Spinal cord (tissue), 10 donors: ENCODE data around the gene ZNF609. TPM values are rescaled to one million over a fixed set of nuclear protein-coding genes. Genes with fewer than 3 reads are reported as not detected.

ENCODE experiments used
- DNase-seq, 6 donors: peaks; one replicate each; pipeline versions ENCODE4 v3.0.0 to v3.0.0-alpha.2; 2013 to 2015; ENCODE audit warnings: low spot score in 6 of 6, low read depth in 4 of 6
- H3K27ac ChIP-seq: one replicate; pipeline ENCODE4 v1.5.1; 2013; ENCODE audit warnings: low read depth, low read length, control low read depth
- H3K27me3 ChIP-seq: one replicate; pipeline ENCODE4 v1.6.1; 2013; ENCODE audit warnings: low read length; ENCODE audit not compliant: control insufficient read depth, insufficient read depth
- H3K36me3 ChIP-seq: one replicate; pipeline ENCODE4 v1.6.1; 2013; ENCODE audit warnings: low read length; ENCODE audit not compliant: control insufficient read depth, insufficient read depth
- H3K4me1 ChIP-seq: one replicate; pipeline ENCODE4 v1.6.1; 2013; ENCODE audit warnings: low read length; ENCODE audit not compliant: control insufficient read depth, insufficient read depth
- H3K4me3 ChIP-seq: one replicate; pipeline ENCODE4 v1.5.1; 2013; ENCODE audit warnings: low read depth, low read length, control low read depth
- H3K9me3 ChIP-seq: one replicate; pipeline ENCODE4 v1.6.1; 2013; ENCODE audit warnings: low read length; ENCODE audit not compliant: control insufficient read depth, insufficient read depth
- WGBS: methylation state at CpG from one replicate; pipeline ENCODE4 v1.1.5; 2013; ENCODE audit warnings: missing lambda C conversion rate; ENCODE audit not compliant: insufficient coverage; 5-methylcytosine and 5-hydroxymethylcytosine counted together
- polyA plus RNA-seq, 2 donors: library from polyadenylated mRNA; unstranded; fragments of 120-200 nt; gene quantifications; one replicate each; pipeline ENCODE4 v1.2.1, GENCODE V29; 2013; ENCODE audit not compliant: insufficient read length in 2 of 2
- total RNA-seq, 2 donors: library from RNA; depleted of rRNA in 1 of 2; stranded (reverse); fragments of 120-200 nt in 1 of 2; fragments of >200 nt in 1 of 2; gene quantifications; one replicate each; pipeline versions ENCODE4 v1.2.3 to v1.2.4, GENCODE V29; 2013 to 2014
- donor health status: healthy.

The ZNF609 gene
- total and polyA plus RNA-seq, 4 donors = 20.9 to 34.5 (median 30.6) TPM

GRCh38 chr15:64610257-64610919 is 150.0 kb downstream of the ZNF609 start:
- H3K4me3 ChIP-seq = no peak overlapping the region
- no peaks in the 10 kb centered on the region for H3K4me1 ChIP-seq
- no peaks in the 10 kb centered on the region for H3K27me3 ChIP-seq
- no peak for DNase-seq
- H3K36me3 ChIP-seq = no peaks in the 10 kb centered on the region
- no peaks in the 10 kb centered on the region for H3K9me3 ChIP-seq
- no peak overlapping the region for H3K27ac ChIP-seq
- WGBS = 94% methylated on average over 2 of the region's 7 CpGs

- no peak for DNase-seq
- no peak overlapping the region for H3K27ac ChIP-seq
Observed at GRCh38 chr15:64611085-64611725, 150.8 kb downstream of the ZNF609 start.

GRCh38 chr15:64614519-64614918 is 154.1 kb downstream of the ZNF609 start:
- Histone ChIP-seq H3K36me3 (peaks cover 2% of the 10 kb centered on the region), H3K27ac (no peak overlapping the region), H3K4me1 (peaks cover 12% of the 10 kb centered on the region), H3K9me3 (no peaks in the 10 kb centered on the region), H3K27me3 (no peaks in the 10 kb centered on the region), H3K4me3 (no peak overlapping the region)
- WGBS = 94% methylated on average over 2 of the region's 5 CpGs
- no peak for DNase-seq

More at GRCh38 chr15:64611085-64611725, 150.8 kb downstream of the ZNF609 start:
- no peaks in the 10 kb centered on the region for H3K27me3 ChIP-seq
- H3K4me3 ChIP-seq = no peak overlapping the region
- H3K4me1 ChIP-seq = no peaks in the 10 kb centered on the region
- no peaks in the 10 kb centered on the region for H3K9me3 ChIP-seq
- H3K36me3 ChIP-seq = no peaks in the 10 kb centered on the region

- H3K4me1 ChIP-seq = peaks cover 12% of the 10 kb centered on the region
- no CpG with 5 or more reads among the region's 1 CpG for WGBS
- no peak overlapping the region for H3K4me3 ChIP-seq
- no peaks in the 10 kb centered on the region for H3K27me3 ChIP-seq
- DNase-seq = no peak
- H3K36me3 ChIP-seq = peaks cover 2% of the 10 kb centered on the region
- no peak overlapping the region for H3K27ac ChIP-seq
- H3K9me3 ChIP-seq = no peaks in the 10 kb centered on the region
Observed at GRCh38 chr15:64617727-64618126, 157.3 kb downstream of the ZNF609 start.

- H3K27me3 ChIP-seq = no peaks in the 10 kb centered on the region
- H3K27ac ChIP-seq = no peak overlapping the region
- H3K4me1 ChIP-seq = peaks cover 12% of the 10 kb centered on the region
- H3K36me3 ChIP-seq = peaks cover 2% of the 10 kb centered on the region
- no peak overlapping the region for H3K4me3 ChIP-seq
- no peaks in the 10 kb centered on the region for H3K9me3 ChIP-seq
- WGBS = 83% methylated on average over 1 of the region's 5 CpGs
- no peak for DNase-seq
Observed at GRCh38 chr15:64618138-64618537, 157.8 kb downstream of the ZNF609 start.

- Histone ChIP-seq H3K9me3 (no peaks in the 10 kb centered on the region), H3K27ac (no peak overlapping the region), H3K4me3 (no peak overlapping the region), H3K27me3 (no peaks in the 10 kb centered on the region), H3K36me3 (peaks cover 2% of the 10 kb centered on the region), H3K4me1 (peaks cover 12% of the 10 kb centered on the region)
- 65% methylated on average over 7 of the region's 11 CpGs for WGBS
- DNase-seq = peak in 1 of 6 donors; percentile 60
Observed at GRCh38 chr15:64618540-64618939, 158.2 kb downstream of the ZNF609 start.

GRCh38 chr15:64619880-64620839 is 159.8 kb downstream of the ZNF609 start:
- Histone ChIP-seq H3K4me3 (no peak overlapping the region), H3K4me1 (peaks cover 16% of the 10 kb centered on the region), H3K27ac (no peak overlapping the region), H3K36me3 (peaks cover 2% of the 10 kb centered on the region), H3K27me3 (no peaks in the 10 kb centered on the region), H3K9me3 (no peaks in the 10 kb centered on the region)
- WGBS = 71% methylated on average over 1 of the region's 1 CpG
- no peak for DNase-seq

GRCh38 chr15:64621056-64621455 is 160.7 kb downstream of the ZNF609 start:
- Histone ChIP-seq H3K27me3 (no peaks in the 10 kb centered on the region), H3K4me1 (peaks cover 16% of the 10 kb centered on the region), H3K27ac (no peak overlapping the region), H3K4me3 (no peak overlapping the region), H3K36me3 (peaks cover 2% of the 10 kb centered on the region), H3K9me3 (no peaks in the 10 kb centered on the region)
- DNase-seq = no peak
- 57% methylated on average over 2 of the region's 3 CpGs for WGBS

GRCh38 chr15:64622410-64623260 is 162.3 kb downstream of the ZNF609 start:
- no peak overlapping the region for H3K27ac ChIP-seq

More at GRCh38 chr15:64622410-64623260, 162.3 kb downstream of the ZNF609 start:
- H3K4me1 ChIP-seq = peaks cover 16% of the 10 kb centered on the region
- H3K27me3 ChIP-seq = no peaks in the 10 kb centered on the region
- 100% methylated on average over 3 of the region's 7 CpGs for WGBS
- DNase-seq = no peak
- H3K9me3 ChIP-seq = no peaks in the 10 kb centered on the region
- H3K36me3 ChIP-seq = peaks cover 2% of the 10 kb centered on the region
- no peak overlapping the region for H3K4me3 ChIP-seq
